SHP77 treated with DMSO at 0.1 percent for 48 hours (cell line): ENCODE data around the gene MICAL3.

Source experiments
- DNase-seq: peaks from one replicate; lab custom pipeline; 2025; lab: John Stamatoyannopoulos, UW

MICAL3 gene

DNA sequence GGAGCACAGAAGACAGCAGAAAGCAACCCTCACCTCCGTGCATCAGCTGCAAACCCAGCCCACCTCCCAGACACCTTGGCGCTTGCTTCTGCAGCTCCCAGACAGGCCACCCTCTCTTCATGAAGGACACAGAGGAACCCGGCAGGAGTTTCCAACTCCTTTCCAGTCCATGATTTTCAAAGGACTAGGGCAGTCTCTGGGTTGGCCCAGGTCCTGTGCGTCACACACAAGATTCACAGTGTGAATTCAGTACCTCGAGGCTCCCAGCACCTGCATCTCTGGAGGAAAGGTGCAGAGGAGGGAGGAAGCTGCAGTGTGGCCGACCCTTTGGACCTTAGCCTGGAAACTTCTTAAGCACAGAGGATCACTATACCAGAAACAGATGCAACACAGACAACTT is 189.1 kb downstream of the MICAL3 start:
- DNase-seq = no peak

- no peak for DNase-seq
Observed at GRCh38 chr22:17833489-17833888, 190.9 kb downstream of the MICAL3 start.

GRCh38 chr22:17832665-17833064 is 191.7 kb downstream of the MICAL3 start:
- DNase-seq = no peak

- no peak for DNase-seq
Observed at GRCh38 chr22:17831501-17832251, 192.7 kb downstream of the MICAL3 start.

- DNase-seq = peak; percentile 60
Observed at GRCh38 chr22:17830043-17830961, 194.1 kb downstream of the MICAL3 start.

DNA sequence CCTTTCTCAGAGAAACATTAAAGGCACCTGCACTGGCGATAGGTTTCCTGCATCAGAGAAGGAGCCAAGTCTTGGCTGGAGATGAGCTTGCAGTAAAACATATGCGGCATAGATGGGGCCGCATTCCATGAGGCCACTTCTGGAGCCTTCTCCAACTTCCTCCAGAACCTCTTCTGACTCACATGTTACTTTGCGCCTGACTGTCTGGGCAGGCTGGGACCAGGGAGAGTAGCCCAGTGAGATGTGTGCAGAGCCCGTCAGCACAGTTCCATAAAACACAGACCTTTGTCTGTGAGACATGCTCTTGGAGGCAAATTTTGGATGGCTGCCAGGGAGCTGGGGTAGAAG is 194.7 kb downstream of the MICAL3 start:
- DNase-seq = no peak

DNA sequence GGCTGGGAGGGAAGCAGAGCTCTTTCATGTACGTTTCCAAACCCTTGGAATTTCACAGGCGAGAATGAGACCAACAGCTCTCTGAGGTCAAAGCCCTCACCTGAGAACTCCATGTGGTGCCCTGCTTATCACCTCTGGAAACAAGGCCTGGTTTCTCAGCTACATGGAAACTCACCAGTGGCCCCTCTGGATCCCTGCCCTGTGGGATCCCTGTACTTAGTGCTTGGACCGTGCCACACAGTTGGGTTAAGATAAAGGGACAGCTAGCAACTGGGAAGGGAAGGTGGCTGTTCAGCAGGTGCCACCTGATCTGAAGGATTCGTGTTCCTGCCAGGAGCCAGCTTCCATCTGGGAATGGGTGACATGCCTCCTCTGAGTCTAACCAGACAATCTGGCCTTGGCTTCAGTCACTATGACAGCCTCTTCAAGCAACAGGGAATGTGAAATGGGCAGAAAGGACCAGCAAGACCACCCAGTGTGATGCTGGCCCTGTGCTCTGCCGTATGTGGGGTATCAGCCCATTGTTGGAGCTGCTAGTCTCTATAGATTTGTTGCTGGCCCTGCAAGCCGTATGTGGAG is 195.8 kb downstream of the MICAL3 start:
- no peak for DNase-seq

GRCh38 chr22:17827466-17827865 is 196.9 kb downstream of the MICAL3 start:
- no peak for DNase-seq

DNA sequence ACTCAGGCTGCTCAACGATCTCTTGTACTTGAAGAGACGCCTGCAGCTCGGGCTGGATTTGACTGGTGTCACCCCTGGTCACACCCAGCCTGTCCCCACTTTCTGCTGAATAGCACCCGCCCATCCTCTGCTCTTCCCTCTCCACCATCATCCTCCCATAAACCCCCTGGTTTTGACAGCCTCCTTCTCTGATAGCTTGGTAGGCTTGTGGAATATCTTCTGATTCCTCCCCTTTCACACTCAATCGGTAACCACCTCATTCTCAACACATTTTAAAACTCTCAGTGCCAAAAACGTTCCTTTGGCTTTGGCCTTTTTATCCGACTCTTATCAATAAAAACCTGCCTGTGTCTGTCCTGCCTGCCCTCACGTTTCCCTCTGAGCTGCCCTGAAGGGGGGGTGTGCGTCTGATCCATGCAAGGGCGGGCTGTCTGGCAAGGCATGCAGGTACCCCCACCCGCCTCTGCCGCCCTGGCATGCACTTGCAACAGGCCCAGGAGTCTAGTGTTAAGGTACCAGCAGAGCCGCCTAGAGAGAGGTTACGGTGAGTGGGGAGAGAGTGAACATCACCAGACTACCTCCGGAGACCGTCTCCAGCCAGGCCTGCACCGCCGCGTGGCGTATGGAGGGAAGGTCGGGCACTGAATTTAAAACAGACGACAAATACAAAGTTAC is 198.3 kb downstream of the MICAL3 start:
- no peak for DNase-seq

DNA sequence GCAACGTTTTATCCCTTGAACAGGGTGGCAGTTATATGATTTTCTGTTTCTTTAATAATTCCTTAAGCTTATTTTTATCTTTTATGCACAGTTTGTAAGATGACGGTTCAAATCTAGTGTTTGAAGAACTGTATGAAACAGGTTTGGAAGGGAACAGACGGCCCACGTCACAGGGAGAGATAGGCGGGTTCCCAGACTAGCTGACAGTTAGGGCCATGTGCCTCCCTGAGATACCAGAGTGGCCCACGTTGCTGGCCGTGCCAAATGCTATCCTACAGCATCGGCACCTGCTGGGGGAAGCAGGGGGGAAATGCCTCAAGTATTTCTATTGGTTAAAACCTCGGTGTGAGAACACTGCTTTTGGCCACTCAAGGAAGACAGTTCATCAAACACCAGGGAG is 199.9 kb downstream of the MICAL3 start:
- no peak for DNase-seq

DNA sequence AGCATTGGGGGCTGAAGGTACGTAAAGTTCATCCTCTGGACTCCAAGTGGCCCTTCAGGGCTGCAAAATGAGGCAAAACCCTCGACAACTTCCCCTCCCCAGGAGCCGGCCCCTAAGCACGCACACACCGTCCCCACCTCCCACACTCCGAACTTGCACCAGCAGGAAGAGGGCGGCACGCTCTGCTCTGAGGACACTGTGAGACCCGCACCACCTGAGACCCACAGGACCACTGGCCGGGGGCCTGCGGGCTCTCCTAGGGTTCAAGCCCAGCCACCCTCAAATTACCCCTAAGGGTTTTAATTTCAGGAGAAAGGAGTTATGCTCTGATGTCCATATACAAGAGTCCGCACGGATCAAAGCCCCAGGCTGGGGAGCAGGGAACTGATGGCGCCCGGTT is 200.4 kb downstream of the MICAL3 start:
- DNase-seq = no peak

DNA sequence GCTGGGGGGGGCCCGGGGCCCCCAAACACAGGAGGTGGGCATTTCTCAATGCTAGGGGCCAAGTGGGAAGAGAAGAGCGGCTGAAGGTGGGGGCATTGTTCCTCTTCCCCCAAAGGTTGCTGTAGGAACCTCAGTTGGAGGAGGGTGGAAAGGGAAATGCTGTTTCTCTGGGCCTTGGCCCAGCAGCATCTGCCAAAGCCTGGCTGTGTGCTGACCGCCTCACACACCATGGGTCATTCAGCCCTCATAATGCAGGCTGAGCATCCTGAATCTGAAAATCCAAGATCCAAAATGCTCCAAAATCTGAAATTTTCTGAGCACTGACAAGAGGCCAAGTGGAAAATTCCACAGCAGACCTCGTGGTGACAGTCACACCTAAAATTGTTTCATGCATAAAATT is 201.1 kb downstream of the MICAL3 start:
- DNase-seq = no peak

DNA sequence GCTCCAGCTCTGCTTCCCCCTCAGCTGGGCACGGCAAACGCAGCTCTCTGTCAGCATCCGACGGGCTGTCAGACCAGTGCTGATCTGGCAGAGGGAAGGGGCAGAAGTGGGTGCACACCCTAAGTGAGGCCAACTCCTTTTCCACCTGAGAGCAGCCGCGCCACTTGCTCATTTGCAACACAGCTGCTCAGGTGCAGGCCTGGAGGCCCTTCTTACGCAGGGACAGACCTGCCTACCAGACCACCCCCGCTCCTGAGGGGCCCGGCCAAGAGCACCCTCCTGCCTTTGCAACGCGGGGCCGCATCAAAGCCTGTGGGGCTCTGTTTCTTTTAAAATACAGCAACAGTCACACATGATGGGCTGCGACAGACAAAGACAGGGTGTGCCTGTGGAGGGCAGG is 202.3 kb downstream of the MICAL3 start:
- DNase-seq = no peak

DNA sequence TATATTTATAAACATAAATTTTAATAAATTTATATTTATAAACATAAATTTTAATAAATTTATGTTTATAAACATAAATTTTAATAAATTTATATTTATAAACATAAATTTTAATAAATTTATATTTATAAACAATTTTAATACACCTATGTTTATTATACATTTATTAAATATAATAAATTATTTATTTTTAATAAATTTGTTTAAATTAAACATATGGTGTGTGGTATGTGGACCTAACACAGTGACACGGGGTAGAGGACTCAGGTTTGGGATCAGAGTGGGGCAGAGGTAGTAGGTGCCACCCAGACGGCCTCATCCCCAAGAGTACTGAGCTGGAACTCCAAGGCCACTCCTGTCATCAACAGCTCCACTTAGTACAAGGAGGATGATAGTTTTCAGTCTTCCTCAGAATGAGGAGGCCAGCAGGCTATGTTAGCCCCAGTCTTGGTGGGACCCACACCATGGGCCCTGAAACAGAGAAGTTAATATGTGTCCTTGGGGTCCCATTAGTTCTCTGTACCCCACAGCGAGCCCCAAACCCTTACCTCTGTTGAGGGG is 203.4 kb downstream of the MICAL3 start:
- no peak for DNase-seq

GRCh38 chr22:17818649-17819048 is 205.7 kb downstream of the MICAL3 start:
- no peak for DNase-seq

DNA sequence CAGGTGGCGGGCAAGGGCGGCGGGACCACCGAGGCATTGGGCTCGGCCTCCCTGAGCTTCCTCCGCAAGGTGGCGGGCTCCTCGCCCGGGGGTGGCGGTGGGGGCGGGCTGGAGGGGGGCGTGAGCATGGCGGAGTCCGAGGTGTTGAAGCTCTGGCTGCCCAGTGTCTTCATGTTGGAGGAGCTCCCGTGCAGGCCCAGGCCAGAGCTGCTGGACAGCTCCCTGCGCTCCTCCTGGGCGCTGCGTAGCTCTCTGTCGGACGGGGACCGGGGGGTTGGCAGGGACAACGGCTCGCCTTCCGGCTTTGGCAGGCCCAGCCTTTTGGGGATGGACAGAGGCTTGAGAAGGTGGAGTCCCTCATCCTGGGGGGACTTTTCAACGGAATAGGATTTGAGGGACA is 206.2 kb downstream of the MICAL3 start:
- DNase-seq = no peak

GRCh38 chr22:17817511-17818065 is 206.8 kb downstream of the MICAL3 start:
- DNase-seq = no peak

- no peak for DNase-seq
Observed at GRCh38 chr22:17817079-17817478, 207.3 kb downstream of the MICAL3 start.

DNA sequence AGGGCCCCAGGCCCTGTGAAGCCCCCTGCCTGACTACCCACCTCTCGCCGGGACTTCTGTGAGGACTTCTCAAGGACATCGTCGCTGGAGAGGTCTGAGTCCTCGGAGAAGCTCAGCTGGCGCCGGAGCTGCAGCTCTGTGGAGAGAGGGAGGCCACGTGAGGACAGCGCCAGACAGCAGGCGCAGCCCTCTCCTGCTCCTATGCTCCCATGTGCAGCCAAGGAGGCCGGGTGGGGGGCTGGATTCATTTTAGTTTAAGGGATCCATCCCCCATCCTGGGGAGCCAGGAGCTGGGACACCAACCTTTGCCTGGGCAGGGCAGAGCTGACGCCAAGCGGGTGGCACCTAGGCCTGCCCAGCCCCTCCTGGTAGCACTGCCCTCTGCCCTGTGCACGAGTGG is 207.7 kb downstream of the MICAL3 start:
- no peak for DNase-seq

GRCh38 chr22:17815703-17816254 is 208.6 kb downstream of the MICAL3 start:
- no peak for DNase-seq

DNA sequence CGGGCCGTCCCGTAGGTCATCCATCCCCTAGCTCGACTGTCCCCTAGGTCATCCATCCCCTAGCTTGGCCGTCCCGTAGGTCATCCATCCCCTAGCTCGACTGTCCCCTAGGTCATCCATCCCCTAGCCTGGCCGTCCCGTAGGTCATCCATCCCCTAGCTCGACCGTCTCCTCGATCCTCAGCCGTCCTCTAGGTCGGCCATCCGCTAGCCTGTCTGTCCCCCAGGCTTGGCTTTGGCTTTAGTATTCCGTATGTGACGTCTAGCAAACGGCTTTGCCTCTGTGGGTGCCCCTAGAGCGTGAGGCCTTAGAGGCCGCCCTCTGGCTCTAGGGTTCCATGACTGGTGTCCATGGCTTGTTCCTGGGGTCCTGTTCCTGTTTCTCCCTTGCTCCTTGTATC is 209.5 kb downstream of the MICAL3 start:
- no peak for DNase-seq

DNA sequence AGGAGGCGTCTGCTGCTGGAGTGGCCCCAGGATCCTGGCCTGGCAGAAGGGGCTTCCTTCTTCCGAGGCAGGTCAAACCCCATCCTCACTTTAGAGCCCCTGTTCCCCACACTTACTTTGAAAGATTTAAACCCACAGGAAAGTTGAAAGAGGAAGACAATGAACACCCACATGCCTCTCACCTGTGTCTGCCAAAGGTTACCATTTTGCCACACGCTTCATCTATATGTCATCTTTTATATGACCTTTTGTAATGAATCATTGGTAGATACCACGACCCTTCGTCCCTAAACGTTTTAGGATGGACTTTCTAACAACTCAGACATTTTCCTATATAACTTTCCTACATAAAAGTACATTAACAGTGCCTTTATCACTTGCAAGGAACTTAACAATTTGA is 210.3 kb downstream of the MICAL3 start:
- DNase-seq = no peak
